Urothelium cell line (cell line): ENCODE data around the gene PIGM.
"Not testable (repeated sequence)": the region's sequence is repeated elsewhere in the genome, so short reads cannot be mapped to it uniquely, and the experiment has no call there.

Experiments used
- DNase-seq: peaks from one replicate; pipeline ENCODE4 v3.0.0; 2011; ENCODE audit warnings: low spot score, mixed read lengths
- FAIRE-seq: peaks from 2 replicates; lab custom pipeline; 2011; peaks lifted over from hg19 to GRCh38; lab: Jason Lieb, UNC

The PIGM gene

DNA sequence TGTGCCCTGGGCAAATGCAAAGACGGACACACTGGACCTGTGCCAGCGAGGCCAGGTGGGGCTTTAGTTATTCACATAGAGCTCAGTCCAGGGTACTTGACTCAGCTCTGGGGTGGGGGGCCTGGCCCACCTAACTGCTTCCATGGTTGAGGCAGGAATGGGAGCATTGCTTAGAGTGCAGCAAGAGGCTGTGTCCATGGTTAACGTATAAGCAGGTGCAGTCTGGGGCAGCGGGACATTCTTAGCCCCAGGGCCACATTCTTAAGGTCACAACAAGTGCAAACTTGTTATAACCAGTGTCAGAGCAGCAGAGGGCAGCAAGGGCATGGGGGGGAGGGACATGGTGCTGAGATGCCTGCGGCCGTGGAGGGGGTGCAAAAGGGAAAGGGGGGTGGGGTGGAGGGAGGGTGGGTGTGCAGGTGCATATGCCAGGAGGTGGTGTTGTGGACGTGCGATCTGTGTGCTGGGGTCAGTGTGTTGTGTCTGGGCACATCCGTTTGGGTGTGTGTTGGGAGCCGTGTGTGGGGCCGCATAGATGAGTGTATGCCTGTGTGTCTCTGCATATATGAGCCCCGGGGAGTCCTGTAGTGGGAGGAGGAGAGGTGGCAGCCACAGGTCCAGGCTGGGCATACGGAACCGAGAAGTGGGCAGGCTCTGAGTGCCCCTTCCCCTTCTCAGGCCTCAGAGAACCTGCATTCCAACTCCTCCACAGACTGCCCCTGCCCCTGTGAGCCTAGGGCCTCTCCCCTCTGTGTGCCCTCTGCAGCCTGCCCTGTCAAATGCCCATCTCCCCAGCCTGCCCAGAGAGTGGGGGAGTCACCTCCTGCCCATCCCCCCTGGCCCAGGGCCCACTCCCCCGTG lies 29.8 kb upstream of the PIGM start:
- no peak for FAIRE-seq
- no peak for DNase-seq

DNA sequence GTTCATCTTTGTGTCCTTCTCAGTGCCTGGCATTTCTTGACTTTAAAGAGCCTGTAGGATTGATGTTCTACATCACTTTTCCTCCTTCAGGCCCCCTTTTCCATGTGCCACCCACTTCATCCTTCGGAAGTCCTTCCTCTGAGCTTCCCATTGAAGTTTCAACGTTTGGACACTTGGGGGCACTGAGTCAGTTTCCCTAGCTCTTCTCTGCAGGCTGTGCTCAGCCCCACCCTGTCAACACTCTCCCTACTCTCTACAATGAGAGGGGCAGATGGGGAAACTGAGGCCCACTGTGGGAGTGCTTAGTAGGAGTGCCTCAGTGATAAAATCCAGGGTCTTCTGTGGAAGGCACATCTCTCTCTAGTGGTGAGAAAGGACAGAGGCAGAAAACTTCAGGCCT lies 26.3 kb upstream of the PIGM start:
- FAIRE-seq = no peak
- no peak for DNase-seq

DNA sequence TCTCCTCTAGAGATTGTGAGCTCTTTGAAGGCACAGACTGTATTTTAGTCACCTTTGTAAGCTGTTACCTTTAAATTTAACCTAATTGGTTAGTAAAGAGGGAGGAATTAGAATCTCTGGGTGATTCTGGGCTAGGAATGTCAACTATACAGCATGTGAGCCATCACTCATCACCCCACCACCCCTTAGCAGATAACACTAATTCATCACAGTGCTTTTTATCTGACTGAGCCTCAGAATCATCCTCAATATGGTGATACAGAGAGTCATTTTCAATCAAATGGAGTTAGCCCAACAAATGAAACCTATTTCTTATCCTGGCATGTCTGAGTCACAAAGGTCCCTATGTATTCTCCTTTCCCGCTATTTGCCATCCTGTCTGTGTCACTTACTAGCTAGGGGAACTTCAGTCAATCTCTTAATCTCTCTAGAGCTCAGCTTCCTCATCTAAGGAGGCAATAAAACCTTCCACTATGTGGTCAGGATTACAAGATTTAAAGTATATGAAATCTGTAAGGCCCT lies 24.9 kb upstream of the PIGM start:
- DNase-seq = no peak
- FAIRE-seq = no peak

DNA sequence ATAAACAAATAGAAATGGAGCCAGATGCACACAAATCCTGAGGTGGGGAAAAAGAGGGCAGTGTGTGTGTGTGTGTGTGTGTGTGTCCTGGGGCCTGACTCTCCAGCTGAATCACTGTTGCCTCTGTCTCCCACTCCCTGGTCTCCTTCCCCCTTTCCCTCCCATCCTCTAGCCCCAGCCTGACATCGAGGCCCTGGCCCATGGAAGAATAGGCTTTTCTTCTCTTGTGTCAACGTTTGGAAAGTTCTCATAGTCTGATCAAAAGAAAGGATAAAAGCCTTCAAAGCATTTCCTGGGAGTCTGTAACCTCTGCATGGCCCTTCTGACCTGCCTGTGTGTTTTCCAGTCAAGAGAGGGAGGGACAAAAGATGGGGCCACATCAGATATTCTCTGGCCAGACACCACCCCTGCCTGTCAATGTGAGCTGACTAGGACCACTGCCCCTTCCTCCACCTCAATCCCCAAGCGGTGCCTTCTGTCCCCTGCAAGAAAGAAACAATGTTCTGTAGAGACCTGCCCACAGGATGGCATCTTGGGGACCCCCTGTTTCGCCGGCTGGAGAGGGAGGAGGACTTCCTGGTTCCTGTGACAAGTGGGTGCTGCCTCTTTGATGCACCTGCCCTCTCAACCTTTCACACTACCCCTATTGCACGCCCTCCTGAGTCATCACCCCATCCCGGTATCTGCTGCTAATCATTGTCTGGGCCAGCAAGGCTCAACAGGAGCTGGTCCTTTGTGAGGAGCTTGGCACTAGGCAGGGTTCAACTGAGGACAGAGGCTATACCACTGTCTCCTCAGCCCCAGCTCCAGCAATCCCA lies 22.0 kb upstream of the PIGM start:
- no peak for DNase-seq
- FAIRE-seq = no peak

DNA sequence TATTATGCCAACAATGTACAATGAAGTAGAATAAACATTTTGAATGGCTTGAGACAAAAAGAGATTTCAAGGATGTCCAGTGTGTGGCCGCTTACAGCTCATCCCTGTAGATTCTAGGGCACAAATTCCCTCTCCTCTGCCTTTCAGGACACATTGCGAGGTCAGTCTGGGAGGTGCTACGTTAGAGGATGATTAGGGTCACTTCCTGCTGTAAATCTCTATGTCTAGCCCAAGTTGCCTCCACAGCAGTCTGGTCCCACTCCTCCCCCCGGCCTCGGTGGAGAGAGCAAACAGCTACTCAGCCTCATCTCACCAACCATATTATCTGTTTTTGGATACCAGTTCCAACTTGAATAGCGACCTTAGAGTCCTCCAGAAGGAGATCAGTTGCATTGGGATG lies 21.1 kb upstream of the PIGM start:
- DNase-seq (no peak), FAIRE-seq (no peak)

DNA sequence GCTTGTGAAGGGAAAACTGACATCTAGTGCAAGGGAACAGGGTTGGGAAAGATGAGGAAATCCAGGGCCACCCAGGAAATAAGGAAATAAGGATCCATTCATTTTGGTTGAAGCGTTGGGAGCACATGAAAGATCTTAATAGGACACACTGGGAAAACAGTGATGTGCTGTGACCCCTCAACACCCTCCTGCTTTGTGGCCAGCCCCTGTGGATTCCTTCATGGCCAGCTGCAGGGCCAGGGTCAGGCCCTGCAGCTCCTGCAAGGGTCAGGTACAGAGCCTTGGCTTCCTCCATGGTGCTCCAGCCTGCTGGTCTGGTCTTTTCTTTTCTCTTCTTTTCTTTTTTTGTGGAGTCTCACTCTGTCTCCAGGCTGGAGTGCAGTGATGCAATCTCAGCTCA lies 18.8 kb upstream of the PIGM start:
- no peak for FAIRE-seq
- DNase-seq = no peak

DNA sequence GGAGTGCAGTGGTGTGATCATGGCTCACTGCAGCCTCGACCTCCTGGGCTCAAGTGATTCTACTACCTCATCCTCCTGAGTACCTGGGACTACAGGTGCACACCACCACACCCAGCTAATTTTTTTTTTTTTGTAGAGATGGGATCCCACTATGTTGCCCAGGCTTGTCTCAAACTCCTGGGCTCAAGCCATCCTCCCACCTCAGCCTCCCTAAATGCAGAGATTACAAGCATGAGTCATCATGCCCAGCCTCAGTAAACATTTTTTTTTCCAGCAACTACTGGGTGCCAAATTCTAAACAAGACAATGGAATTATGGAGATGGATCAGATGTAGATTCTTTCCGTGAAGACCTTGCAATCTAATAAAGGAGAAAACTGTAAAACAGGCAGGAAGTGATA lies 18.4 kb upstream of the PIGM start:
- DNase-seq, FAIRE-seq: not testable (repeated sequence)

DNA sequence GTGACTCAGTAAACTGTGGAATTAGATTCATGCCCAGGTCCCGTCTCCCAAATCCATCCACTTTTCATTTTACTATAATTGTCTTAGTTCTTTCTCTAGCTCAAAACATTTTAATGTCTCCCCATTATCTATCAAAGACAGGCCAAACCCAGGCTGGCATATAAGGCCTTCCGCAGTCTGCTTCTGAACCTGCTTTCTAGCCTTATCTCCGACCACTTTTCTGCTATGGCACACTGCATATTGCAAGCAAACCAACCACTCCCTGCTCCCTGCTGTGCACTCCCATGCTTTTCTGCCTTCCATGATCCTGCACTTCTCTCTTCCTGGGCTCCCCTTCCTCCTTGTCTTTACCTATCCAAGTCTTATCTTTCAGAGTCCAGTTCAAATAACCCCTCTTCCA lies 17.3 kb upstream of the PIGM start:
- FAIRE-seq (no peak), DNase-seq (no peak)

DNA sequence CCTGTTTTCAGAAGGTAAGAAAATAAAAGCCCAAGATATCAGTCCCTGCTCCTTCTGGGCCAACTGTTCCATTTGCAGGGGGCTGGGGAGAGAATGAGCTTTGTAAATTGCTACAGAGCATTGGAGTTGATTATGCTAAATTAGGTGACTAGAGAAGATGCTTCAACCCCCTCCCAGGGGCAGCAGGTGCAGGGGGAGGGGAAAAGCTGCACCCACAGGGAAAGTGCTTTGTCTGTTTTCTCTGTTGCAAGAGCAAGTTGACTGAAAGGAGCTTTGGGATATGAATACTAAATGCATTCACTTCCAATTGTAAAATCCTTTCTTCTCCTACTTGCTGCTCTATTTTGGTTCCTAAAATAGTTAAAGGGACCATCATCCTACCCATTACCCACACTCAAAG lies 16.5 kb upstream of the PIGM start:
- DNase-seq (no peak), FAIRE-seq (no peak)

DNA sequence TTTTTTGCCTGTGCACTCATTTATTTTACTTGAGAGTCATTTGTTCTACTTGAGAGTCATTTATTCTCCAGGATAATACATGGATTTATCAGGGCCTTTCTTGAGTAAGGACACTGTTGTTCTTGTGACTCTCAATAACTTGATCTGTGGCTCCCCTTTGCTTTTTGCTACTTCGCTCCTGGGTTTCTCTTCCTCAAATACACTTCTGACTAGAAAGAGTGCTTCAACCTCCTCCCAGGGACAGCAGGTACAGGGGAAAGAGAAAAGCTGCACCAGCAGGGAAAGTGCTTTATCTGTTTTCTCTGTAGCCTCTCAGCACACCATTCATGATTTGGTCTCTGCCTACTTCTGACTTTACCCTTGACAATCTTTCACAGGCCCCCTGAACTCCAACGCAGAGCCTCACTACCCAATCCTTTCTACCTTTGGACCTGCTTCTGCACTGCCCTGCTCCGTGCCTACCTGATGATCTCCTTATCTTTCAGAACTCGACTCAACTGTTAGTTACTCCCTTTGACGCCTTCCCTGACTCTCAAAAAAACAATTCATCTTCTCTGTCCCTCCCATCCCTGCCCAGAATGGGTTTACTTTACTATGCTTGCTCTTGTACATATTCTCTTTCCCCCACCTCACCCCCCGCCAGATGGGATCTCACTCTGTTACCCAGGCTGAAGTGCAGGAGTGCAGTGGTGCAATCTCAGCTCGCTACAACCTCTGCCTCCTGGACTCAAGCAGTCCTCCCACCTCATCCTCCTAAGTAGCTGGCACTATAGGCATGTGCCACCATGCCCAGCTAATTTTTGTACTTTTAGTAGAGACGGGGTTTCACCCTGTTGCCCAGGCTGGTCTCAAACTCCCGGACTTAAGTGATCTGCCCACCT lies 15.6 kb upstream of the PIGM start:
- DNase-seq (no peak), FAIRE-seq (no peak)

DNA sequence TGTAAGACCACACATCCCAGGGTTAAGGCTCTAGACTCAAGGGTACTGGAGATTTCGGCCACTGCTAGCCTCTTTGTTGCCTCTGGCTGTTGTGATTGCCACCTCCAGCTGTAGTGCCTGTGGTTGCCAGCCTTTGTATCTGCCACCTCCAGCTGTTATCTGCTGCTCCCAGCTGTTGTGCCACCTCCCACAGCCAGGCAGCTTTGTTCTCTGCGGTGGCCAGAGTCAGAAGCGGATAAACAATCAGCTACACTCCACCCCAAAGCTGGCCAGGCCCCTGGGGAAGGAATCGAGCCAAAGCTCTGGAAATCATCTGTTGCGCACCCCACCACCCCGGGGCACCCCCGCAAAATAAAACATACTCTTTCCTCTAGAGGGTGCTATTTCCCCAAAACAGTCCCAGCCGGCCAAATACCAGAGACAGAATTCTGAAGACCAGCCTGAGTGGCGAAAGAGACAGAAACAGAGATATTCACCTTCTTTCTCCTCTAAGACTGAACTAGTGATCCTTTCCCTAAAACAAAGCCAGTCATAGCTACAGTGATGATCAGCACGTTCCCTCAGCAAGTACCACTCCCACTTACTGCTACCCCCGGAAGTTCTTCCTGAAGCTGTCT lies 14.8 kb upstream of the PIGM start:
- FAIRE-seq = no peak
- DNase-seq = peak; percentile 75

DNA sequence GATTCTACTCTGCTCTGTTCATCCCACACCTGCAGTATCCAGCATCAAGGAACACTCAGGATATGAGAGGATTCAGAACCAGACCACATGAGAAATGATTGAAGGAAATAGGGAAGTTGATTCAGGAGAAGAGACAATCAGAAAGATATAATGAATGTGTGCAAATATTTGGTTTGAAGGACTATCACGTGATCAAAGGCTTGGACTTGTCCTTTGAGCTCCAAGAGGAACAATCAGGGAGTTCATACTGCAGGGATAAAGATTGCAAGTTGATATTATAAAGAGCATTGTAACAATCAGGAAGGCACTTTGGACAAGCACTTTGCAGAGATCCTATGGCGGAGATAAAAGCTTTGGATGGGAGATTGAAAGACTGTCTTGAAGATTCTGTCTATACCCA lies 13.9 kb upstream of the PIGM start:
- FAIRE-seq (no peak), DNase-seq (no peak)

DNA sequence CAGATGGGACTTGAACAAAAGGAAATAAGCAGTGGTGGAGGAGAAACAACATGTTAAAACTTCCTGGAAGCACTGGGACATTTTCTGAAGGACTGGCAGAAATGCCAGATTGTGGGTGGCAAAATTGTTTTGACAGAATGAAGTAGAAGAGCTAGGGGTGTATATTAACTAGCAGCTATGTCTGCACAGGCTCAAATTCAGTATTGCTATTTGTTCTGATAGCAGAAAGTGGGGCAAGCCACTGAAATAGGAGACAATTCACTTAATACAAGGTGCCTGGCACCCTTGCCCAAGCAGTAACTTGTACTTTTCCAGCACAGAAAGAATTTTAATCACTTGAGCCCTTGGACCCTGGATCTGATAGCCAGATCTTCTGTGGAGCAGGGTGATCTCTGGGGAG lies 11.8 kb upstream of the PIGM start:
- FAIRE-seq (no peak), DNase-seq (no peak)

DNA sequence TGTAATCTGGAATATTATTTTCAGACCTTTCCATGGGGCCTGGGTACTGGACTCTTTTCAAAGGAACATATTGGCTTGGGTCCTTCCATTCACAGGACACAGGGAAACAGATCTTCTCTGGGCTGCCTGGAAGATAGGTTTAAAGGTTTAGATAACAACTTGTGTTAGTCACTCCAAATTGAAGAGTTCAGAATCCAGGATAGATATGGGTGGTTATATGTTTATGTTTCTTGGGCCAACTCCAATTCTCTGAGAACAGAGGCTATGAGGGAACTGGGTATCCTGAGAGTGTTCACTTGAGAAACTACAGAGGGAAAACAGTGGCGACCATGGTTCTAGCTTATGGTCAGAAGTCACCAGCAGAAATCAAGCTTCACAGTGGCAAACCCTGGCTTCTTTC lies 8.7 kb upstream of the PIGM start:
- no peak for FAIRE-seq

DNA sequence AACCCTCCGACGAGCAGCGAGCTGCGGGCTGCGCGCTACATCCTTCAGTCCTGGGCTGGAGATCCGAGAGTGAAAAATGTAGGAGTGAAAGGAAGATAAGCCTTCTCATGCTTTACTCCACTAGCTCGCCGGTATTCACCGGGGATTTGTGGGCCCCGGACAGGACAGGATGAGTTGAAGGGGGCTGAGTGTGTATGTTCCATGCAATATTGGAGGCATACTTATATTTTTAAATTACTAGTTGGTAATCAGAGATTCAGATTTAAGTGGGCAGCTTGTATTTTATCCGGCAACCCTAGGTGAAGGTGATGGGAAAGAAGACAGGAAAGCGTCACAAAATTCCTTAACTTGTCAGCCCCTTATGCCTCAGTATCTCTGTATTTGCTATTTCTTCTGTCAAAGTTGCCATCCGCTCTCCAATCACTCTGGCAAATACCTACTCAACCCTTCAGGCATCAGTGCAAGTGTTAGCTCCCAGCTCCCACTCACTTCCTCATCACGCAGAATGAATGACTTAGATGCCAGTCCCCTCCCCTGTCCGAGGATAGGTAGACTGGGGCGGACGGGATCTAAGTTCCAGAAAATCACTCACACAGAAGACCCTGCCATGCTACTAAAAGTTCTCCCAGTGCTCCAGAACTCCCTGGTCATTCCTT lies 503 bp upstream of the PIGM start:
- DNase-seq (peak; percentile 26), FAIRE-seq (peak; percentile 35)

More for the DNA sequence above, 8.7 kb upstream of the PIGM start:
- no peak for DNase-seq

DNA sequence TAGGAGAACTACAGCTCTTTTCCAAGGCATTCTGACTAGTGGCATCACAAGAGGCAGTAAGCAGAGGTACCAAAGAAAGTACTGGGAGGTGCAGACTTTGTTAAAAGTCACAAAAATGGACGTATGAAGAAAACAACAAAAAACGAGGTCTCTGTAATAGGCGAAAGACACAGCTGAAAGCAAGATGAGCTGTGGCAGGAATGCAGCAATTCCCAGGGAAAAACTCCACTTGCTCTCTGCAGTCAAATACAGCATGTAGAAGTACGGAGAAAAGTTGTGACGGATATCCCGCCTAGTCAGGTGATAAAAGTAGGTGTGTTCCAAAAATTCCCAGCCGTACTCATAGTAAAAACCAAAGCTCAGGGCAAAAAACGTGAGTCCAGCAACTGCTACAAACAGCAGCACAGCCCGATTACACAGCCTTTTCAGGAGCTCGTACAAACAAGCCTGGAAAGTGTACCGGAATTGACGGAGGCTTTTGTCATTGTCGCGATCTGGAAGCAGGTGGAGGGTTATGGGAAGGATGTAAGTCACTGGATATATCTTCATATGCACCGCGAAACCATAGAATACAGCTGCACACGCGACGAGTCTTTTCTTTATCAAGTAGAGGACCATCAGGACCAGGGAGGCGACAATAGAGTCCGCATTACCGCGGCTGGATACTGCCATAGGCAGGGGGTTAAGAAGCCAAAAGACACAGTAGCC lies 979 bp downstream of the PIGM start:
- DNase-seq = peak; percentile 21
- no peak for FAIRE-seq

DNA sequence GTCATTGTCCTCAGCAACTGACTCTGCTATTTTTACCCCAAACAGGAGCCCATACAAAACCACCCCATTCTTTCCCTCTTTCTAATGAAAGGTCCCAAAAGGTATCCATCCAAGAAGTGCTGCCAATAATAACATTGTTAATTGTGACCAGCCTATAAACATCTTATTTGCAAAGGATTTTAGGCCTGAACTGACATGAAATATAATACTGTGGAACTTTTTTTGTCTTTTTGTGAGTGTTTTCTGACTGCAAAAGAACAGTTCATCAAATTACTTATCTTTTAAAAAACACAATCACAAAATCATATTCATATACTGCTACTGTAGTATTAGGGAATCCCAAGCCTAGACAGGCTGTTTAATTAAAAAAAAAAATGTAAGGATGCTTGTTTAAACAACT lies 3.4 kb downstream of the PIGM start:
- DNase-seq (no peak), FAIRE-seq (no peak)

DNA sequence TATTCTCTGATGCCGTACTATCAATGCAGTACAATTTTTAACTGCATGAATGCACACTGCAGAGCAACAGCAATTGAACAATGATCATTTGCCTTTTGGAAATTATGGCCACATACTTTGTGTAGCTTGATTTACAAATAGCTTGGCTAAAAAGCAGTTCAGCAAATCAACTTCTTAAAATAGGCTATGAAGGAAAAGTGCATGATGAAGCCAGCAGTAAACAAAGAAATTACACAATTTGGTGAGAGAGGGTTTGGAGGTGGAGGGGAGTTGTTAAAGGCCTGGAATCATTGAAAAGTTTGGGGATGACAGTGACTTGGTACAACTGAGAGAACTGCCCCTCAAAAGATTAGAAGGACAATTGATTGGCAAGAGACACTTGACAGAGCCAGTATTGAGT lies 6.5 kb downstream of the PIGM start:
- FAIRE-seq (no peak), DNase-seq (no peak)

DNA sequence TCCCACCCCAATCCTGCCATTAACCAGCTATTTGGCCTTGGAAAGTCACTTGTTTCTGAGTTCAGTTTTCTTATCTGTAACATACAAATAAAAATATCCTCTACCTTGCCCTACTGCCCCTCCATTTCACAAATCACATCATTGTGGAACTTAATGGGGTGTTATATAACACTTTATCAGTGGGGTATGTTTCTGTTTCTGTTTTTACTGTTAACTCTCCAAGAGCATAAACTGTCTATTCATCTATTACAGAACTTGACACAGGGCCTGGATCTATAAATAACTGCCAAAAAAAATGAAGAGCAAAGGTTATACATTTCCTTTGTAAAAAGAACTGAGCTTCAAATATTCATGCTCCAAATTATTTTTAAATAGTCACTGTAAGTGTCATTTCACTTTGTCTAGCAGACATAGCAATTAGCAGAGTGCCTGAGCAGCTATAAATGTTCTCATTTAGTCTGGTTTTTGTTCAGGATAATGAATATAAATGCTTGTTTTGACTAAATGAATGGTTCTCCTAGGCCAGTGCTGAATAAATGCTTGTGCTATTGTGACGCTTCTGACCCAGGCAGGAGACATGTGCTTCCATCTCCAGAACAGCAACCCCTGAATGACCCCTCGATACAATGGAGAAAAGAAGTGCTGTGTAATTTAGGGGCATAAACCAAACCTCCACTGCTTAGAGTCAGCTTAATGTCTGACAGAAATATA lies 7.4 kb downstream of the PIGM start:
- FAIRE-seq (no peak), DNase-seq (no peak)
